GM21381 (cell line): ENCODE measurements around the gene ATP13A1.
"Not testable (repeated sequence)": the region's sequence is repeated elsewhere in the genome, so short reads cannot be mapped to it uniquely, and the experiment has no call there.

Experiments
- ATAC-seq: cut with Tn5 transposase; IDR thresholded peaks from one replicate; pipeline ENCODE4 v1.9.1; 2021; ENCODE audit warnings: mild to moderate bottlenecking, moderate library complexity; ENCODE audit not compliant: unreplicated experiment

The ATP13A1 gene

GRCh38 chr19:19665420-19665948, 2.0 kb upstream of the ATP13A1 start:
- ATAC-seq: not testable (repeated sequence)

- no peak for ATAC-seq
These were observed 613 bp downstream of the ATP13A1 start for GRCh38 chr19:19662871-19663255.

GRCh38 chr19:19662344-19662743, 1.1 kb downstream of the ATP13A1 start:
- no peak for ATAC-seq

- ATAC-seq: peak; percentile 44
These were observed 1.7 kb downstream of the ATP13A1 start for GRCh38 chr19:19661675-19662251.

- no peak for ATAC-seq
These were observed 2.3 kb downstream of the ATP13A1 start for GRCh38 chr19:19661141-19661674.

GRCh38 chr19:19659646-19660245, 3.7 kb downstream of the ATP13A1 start:
- no peak for ATAC-seq

- no peak for ATAC-seq
These were observed 6.1 kb downstream of the ATP13A1 start for GRCh38 chr19:19657397-19657783.

- ATAC-seq: no peak
These were observed 6.8 kb downstream of the ATP13A1 start for GRCh38 chr19:19656451-19657396.

GRCh38 chr19:19655641-19656343, 7.7 kb downstream of the ATP13A1 start:
- ATAC-seq: no peak

- no peak for ATAC-seq
These were observed 8.4 kb downstream of the ATP13A1 start for GRCh38 chr19:19655051-19655594.

- ATAC-seq: no peak
These were observed 9.0 kb downstream of the ATP13A1 start for GRCh38 chr19:19654441-19654840.

- no peak for ATAC-seq
These were observed 9.8 kb downstream of the ATP13A1 start for GRCh38 chr19:19653597-19654147.

- no peak for ATAC-seq
These were observed 10.8 kb downstream of the ATP13A1 start for GRCh38 chr19:19652482-19653295.

GRCh38 chr19:19651076-19651475, 12.4 kb downstream of the ATP13A1 start:
- no peak for ATAC-seq

- ATAC-seq: no peak
These were observed 13.1 kb downstream of the ATP13A1 start for GRCh38 chr19:19650331-19650730.

GRCh38 chr19:19649580-19649995, 13.9 kb downstream of the ATP13A1 start:
- ATAC-seq: no peak

- ATAC-seq: no peak
These were observed 14.3 kb downstream of the ATP13A1 start for GRCh38 chr19:19649155-19649554.

- no peak for ATAC-seq
These were observed 16.2 kb downstream of the ATP13A1 start for GRCh38 chr19:19647037-19647835.
